Activated T-cell treated with anti-CD3 and anti-CD28 coated beads for 1 hour (primary cell): ENCODE results near the gene MAGEC1.
"Not testable (repeated sequence)": the region's sequence is repeated elsewhere in the genome, so short reads cannot be mapped to it uniquely, and the experiment has no call there.

ENCODE experiments used
- DNase-seq: peaks from one replicate; pipeline ENCODE4 v3.0.0-alpha.2; 2020; ENCODE audit warnings: low read depth

The MAGEC1 gene, protein sequence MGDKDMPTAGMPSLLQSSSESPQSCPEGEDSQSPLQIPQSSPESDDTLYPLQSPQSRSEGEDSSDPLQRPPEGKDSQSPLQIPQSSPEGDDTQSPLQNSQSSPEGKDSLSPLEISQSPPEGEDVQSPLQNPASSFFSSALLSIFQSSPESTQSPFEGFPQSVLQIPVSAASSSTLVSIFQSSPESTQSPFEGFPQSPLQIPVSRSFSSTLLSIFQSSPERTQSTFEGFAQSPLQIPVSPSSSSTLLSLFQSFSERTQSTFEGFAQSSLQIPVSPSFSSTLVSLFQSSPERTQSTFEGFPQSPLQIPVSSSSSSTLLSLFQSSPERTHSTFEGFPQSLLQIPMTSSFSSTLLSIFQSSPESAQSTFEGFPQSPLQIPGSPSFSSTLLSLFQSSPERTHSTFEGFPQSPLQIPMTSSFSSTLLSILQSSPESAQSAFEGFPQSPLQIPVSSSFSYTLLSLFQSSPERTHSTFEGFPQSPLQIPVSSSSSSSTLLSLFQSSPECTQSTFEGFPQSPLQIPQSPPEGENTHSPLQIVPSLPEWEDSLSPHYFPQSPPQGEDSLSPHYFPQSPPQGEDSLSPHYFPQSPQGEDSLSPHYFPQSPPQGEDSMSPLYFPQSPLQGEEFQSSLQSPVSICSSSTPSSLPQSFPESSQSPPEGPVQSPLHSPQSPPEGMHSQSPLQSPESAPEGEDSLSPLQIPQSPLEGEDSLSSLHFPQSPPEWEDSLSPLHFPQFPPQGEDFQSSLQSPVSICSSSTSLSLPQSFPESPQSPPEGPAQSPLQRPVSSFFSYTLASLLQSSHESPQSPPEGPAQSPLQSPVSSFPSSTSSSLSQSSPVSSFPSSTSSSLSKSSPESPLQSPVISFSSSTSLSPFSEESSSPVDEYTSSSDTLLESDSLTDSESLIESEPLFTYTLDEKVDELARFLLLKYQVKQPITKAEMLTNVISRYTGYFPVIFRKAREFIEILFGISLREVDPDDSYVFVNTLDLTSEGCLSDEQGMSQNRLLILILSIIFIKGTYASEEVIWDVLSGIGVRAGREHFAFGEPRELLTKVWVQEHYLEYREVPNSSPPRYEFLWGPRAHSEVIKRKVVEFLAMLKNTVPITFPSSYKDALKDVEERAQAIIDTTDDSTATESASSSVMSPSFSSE

DNA sequence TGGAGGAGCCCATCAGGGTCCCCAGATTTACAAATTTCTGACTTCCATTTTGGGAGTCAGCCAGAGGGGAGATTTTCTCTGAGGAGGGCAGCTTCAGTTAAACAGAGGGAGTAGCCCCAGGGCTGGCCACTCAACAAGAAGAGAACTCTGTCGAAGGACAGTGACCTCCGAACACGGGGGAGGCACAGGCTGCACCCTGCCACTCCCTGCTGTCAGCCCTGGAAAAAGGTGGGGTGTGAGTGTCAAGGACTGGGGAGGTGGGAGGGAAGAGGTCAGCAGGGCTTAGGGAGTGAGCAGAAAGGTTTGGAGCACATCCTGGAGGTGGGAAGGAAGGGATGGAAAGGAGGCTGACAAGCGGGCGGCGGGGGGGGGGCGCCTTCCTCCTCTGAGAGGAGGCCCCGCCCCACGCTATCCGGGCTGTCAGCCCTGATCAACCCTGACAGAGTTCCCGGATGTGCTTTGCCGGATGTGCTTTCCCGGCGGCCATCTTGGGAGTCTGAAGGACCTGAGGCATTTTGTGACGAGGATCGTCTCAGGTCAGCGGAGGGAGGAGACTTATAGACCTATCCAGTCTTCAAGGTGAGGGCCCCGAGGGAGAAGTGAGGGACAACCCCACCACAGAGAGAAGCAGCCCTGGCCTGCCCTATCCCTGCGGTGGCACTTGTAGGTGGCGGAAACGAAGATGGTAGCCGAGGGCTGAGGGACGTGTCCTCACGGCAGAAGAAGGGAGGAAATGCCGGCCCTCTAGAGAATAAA lies at the start of gene MAGEC1:
Gene MAGEC1, plus strand, starts transcription at position 495 of the 756 bp plus-strand sequence. CDS start 1,179 bp downstream, outside the sequence.
- no peak for DNase-seq

GRCh38 chrX:141857479-141857878 lies 46.2 kb upstream of the MAGEC1 start:
- DNase-seq: no peak

DNA sequence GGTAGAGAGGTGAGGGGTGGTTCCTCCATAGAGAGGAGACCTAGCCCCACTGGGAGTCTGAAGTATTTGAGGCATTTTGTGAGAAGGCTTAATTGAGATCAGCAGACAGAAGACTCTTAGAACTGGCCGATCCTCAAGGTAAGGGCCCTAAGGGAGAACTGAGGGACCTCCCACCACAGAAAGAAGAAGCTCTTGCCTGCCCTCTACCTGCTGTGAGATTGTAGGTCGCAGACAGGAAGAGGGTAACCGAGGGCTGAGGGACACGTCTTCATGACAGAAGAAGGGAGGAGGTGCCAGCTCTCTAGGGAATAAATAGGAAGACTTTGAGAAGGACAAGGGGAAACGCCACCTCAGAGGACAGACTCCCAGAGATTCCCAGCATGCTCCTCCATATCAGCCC lies 24.1 kb upstream of the MAGEC1 start:
- no peak for DNase-seq

DNA sequence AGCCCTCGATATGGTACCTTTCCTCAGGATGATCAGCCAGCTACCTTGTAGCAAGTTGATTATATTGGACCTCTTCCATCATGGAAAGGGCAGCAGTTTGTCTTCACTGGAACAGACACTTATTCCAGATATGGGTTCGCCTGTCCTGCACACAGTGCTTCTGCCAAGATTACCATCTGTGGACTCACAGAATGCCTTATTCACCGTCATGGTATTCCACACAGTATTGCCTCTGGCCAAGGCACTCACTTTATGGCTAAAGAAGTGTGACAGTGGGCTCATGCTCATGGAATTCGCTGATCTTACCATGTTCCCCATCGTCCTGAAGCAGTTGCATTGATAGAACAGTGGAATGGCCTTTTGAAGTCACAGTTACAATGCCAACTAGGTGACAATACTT lies 14.9 kb upstream of the MAGEC1 start:
- DNase-seq: not testable (repeated sequence)

- no peak for DNase-seq
These were observed 9.0 kb upstream of the MAGEC1 start for GRCh38 chrX:141894733-141895132.

GRCh38 chrX:141897690-141898089 lies 6.0 kb upstream of the MAGEC1 start:
- DNase-seq: no peak

DNA sequence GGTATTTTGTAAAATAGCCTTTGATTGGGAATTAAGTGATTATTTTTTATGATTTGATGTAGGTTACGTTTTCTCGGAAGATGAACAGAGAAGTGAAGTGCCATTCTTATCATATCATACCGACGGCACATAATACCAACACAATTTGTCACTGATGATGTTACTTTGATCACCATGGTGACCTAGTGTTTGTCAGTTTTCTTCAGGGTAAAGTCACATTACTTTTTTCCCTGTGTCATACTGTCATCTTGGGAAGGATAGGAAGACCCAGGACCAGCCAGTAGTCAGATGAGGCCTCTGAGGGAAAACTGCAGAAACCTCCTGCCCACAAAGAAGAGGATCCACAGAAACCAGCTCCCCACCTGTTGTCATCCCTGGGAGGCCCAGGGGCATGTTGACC lies 1.3 kb upstream of the MAGEC1 start:
- no peak for DNase-seq

DNA sequence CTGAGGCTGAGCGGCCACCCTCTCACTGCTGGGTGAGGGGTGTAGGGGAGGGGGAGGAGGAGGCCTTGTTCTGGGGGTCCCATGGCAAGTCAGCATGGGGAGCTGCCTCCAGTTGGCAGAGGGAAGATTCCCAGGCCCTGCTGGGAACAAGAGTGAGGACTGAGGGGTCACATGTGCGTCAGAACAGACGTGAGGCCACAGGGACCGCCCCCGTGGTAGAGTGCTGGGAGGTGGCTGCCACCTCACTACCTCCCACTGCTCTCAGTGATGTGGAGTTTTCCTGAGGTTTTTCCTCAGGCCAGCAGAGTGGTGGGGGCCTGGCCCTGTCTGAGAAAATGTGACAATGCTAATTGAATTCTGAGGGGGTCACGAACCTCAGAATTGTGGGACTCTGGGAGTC lies 568 bp downstream of the MAGEC1 start:
- no peak for DNase-seq

DNA sequence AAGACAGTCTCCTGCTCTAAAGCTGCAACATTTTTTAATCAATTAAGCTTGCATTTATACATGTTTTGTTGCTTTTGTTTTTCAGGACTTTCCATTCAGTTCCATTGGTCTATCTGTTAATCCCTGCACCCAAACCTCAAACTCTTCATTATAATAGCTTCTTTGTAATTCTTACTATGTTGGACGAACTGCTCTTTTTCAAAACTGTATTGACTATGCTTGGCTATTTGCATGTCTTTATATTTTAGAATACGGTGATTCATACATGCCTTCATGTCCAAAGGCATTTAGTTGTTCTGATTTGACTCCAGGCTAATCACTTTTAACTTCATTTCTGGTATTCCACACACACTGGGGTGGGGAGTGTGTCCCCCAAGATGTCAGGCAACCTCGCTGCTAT lies 14.1 kb downstream of the MAGEC1 start:
- DNase-seq: no peak

DNA sequence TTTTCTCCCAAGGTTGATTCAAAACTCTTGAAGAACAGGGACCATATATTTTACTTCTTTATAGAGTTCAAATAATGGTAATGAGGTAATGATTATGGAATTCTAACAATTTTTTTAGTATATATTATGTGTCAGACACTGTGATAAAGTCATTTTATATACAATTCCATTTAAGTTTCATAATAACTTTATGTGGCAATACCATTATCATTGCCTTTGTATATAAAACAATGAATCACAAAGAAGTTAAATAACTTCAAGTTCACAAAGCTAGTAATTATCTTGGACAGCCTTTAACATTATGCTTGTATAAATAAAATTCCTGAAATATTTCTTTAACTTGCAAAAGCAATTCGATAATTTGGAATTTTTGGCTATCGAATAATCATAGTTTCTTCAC lies 20.6 kb downstream of the MAGEC1 start:
- DNase-seq: no peak

DNA sequence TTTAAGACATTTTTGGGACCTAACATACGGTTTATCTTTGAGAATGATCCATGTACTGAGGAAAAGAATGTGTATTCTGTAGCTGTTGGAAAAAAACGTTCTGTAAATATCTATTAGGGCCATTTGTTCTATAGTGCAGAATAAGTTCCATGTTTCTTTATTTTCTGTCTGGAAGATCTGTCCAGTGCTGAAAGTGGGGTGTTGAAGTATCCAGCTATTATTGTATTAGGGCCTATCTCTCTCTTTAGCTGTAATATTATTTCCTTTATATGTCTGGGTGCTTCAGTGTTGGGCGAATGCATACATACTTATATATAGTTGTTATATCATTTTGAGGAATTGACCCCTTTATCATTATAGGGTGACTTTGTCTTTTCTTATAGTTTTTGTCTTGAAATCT lies 24.7 kb downstream of the MAGEC1 start:
- DNase-seq: no peak

DNA sequence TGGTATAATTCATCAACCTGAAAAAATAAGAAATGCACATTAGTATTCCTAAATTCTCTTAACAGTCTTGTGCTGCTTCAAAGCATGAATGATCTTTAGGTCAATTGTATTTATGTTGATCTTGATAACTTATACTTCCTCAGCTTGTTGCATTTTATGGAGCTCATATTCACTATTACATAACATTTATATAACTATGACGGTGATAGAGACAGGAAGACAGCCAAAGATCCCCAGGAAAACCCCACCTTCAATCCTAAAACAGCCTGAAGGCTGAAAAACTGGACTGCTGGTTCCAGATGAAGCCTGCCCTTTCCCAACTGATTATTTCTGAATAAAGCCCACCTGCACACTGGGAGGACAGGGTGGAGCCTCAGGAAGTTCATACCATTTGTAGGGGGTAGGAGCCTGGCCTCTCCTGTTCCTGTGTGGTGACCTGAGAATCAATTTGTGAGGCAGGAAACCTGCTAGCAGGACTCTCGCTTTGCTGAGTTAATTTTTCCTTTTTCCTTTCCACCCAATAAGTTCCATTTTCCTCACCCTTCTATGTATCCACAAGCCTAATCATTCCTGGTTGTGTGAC lies 30.5 kb downstream of the MAGEC1 start:
- DNase-seq: no peak

DNA sequence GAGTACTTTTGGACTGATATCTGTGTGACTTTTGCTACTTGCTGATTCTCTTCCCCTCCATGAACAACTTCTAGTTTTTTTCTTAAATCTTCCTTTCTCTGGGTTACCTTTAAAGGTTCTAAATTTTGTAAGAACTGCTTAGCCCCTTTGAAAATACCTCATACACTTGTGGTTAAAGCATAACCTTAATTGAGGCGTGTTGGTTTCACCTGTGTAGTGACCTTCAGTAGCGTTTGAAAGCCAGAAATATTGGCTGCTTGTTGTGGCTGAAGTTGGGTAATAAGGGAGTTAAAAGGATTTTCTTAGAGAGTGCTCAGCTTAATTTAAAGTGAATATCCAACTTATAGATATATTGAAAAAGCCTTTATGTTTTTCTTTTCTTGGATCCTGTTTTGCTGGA lies 32.0 kb downstream of the MAGEC1 start:
- DNase-seq: no peak

- no peak for DNase-seq
These were observed 32.4 kb downstream of the MAGEC1 start for GRCh38 chrX:141936080-141936479.

DNA sequence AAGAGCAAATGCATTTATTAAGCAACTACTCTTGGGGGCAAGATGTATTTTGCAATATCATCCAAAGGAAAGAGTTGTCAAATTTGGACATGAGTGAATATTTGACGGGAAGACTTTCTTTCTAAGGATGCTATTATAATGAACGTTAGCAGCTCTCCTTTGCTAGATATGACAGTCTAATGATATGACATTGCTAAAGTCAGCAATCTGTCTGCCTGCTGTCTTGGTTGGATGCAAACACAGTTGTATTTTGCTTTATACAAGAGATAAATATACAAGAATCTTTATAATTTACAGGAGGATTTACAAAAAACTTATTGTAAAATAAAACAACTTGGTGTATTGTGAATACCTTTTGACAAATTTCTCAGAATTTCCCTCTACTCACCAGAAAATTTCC lies 37.5 kb downstream of the MAGEC1 start:
- DNase-seq: no peak

- no peak for DNase-seq
These were observed 41.7 kb downstream of the MAGEC1 start for GRCh38 chrX:141945426-141945825.

- DNase-seq: no peak
These were observed 43.7 kb downstream of the MAGEC1 start for GRCh38 chrX:141947350-141947749.

- DNase-seq: no peak
These were observed 48.9 kb downstream of the MAGEC1 start for GRCh38 chrX:141952603-141953002.

DNA sequence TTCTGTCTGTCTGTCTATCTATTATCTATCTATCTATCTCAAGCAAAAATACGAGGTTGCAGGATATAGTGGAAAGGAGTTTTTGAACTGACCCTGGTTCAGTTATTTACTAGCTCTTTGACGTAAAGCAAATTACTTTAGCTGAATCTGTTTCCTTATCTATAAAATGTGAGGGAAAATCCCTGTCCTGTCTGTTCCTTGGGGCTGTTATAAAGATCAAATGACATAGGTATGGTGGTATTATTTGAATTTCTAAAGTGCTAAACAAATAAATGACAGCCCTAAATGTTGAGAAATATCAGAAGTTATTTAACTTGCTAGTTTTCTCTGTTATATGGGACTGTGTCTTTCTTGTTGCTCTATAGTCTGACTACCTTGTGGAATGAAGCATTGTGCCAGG lies 55.0 kb downstream of the MAGEC1 start:
- DNase-seq: no peak
